ENCODE measurements around the gene SFMBT2.

SFMBT2 gene

GRCh38 chr10:7343040-7343439 is 67.8 kb downstream of the SFMBT2 start:
- no peak overlapping the region for H3K4me3 ChIP-seq (ENCODE audit: low read depth, low read length)
- DNase-seq (ENCODE audit: low read depth): no peak
- no peak for TF ChIP-seq CTCF (IDR thresholded peaks at IDR 0.05; ENCODE audit: control insufficient read depth, extremely low read depth, insufficient read depth)

GRCh38 chr10:7340179-7340874 is 70.5 kb downstream of the SFMBT2 start:
- no peak for TF ChIP-seq CTCF (IDR thresholded peaks at IDR 0.05; ENCODE audit: control insufficient read depth, extremely low read depth, insufficient read depth)
- DNase-seq (ENCODE audit: low read depth): no peak
- no peak overlapping the region for H3K4me3 ChIP-seq (ENCODE audit: low read depth, low read length)

GRCh38 chr10:7339510-7339909 is 71.3 kb downstream of the SFMBT2 start:
- H3K4me3 ChIP-seq (ENCODE audit: low read depth, low read length): no peak overlapping the region
- TF ChIP-seq CTCF (IDR thresholded peaks at IDR 0.05; ENCODE audit: control insufficient read depth, extremely low read depth, insufficient read depth): no peak
- DNase-seq (ENCODE audit: low read depth): no peak

- no peak for TF ChIP-seq CTCF (IDR thresholded peaks at IDR 0.05; ENCODE audit: control insufficient read depth, extremely low read depth, insufficient read depth)
- DNase-seq (ENCODE audit: low read depth): no peak
- H3K4me3 ChIP-seq (ENCODE audit: low read depth, low read length): no peak overlapping the region
These were observed 72.4 kb downstream of the SFMBT2 start for GRCh38 chr10:7338469-7338868.

GRCh38 chr10:7337431-7338171 is 73.2 kb downstream of the SFMBT2 start:
- TF ChIP-seq CTCF (IDR thresholded peaks at IDR 0.05; ENCODE audit: control insufficient read depth, extremely low read depth, insufficient read depth): no peak
- no peak overlapping the region for H3K4me3 ChIP-seq (ENCODE audit: low read depth, low read length)
- no peak for DNase-seq (ENCODE audit: low read depth)

- no peak for DNase-seq (ENCODE audit: low read depth)
- no peak for TF ChIP-seq CTCF (IDR thresholded peaks at IDR 0.05; ENCODE audit: control insufficient read depth, extremely low read depth, insufficient read depth)
- no peak overlapping the region for H3K4me3 ChIP-seq (ENCODE audit: low read depth, low read length)
These were observed 74.9 kb downstream of the SFMBT2 start for GRCh38 chr10:7335977-7336376.

Measured in LNCaP clone FGC (cell line).